OCI-LY7 (cell line): ENCODE results near the gene HSPA4. TPM values are rescaled to one million over a fixed set of nuclear protein-coding genes. Genes with fewer than 3 reads are reported as not detected.

Experiments used
- BruUV-seq: library from RNA; stranded (reverse); fragments of 400-500 nt; replicated peaks from 2 replicates; lab custom pipeline; 2021; lab: Mats Ljungman, UMichigan
- CTCF ChIA-PET: fragments of 300-600 bp; sonication (Branson Sonifier 250); formaldehyde crosslinking; loops from one replicate; lab custom pipeline; 2022; ENCODE audit warnings: antibody characterized with exemption; ENCODE audit not compliant: unreplicated experiment; lab: Charles Lee
- POLR2A ChIA-PET: fragments of 300-600 bp; sonication (Branson Sonifier 250); formaldehyde crosslinking; loops from one replicate; lab custom pipeline; 2022; ENCODE audit warnings: antibody characterized with exemption; lab: Charles Lee
- DNase-seq: peaks from one replicate; pipeline ENCODE4 v3.0.0-alpha.2; 2015; ENCODE audit warnings: low spot score
- H2AFZ ChIP-seq: fragments of 200-600 bp; sonication (generic), shearing (Covaris generic); 2 replicates; pipeline ENCODE4 v1.6.1; 2014; ENCODE audit warnings: mild to moderate bottlenecking, antibody characterized with exemption, low read length, moderate library complexity
- H3K27ac ChIP-seq: fragments of 200-600 bp; sonication (generic); 2 replicates; pipeline ENCODE4 v1.5.1; 2014; ENCODE audit warnings: mixed run types, low read depth, mild to moderate bottlenecking, moderate library complexity, low read length, inconsistent platforms; ENCODE audit not compliant: poor library complexity, severe bottlenecking
- H3K36me3 ChIP-seq: fragments of 200-600 bp; sonication (generic); 2 replicates; pipeline ENCODE4 v1.6.1; 2014; ENCODE audit warnings: mild to moderate bottlenecking, antibody characterized with exemption, low read length, moderate library complexity, mixed read lengths; ENCODE audit not compliant: insufficient read depth
- H3K4me1 ChIP-seq: fragments of 200-600 bp; sonication (generic); 2 replicates; pipeline ENCODE4 v1.5.1; 2014; ENCODE audit warnings: mild to moderate bottlenecking, low read length; ENCODE audit not compliant: insufficient read depth, poor library complexity, severe bottlenecking
- H3K4me2 ChIP-seq: fragments of 200-600 bp; sonication (generic); 2 replicates; pipeline ENCODE4 v1.6.1; 2014; ENCODE audit warnings: mild to moderate bottlenecking, low read length
- H3K4me3 ChIP-seq: fragments of 200-600 bp; sonication (generic); 2 replicates; pipeline ENCODE4 v1.5.1; 2014; ENCODE audit warnings: mild to moderate bottlenecking, low read depth, low read length; ENCODE audit not compliant: poor library complexity, severe bottlenecking
- H3K79me2 ChIP-seq: fragments of 200-600 bp; sonication (generic); 2 replicates; pipeline ENCODE4 v1.6.1; 2016; ENCODE audit warnings: low read depth, mild to moderate bottlenecking, low read length, moderate library complexity, mixed read lengths; ENCODE audit not compliant: insufficient read depth
- H3K9me2 ChIP-seq: fragments of 200-600 bp; sonication (generic); 2 replicates; pipeline ENCODE4 v1.6.1; 2016; ENCODE audit warnings: mild to moderate bottlenecking, low read length, mixed read lengths; ENCODE audit not compliant: insufficient read depth
- H3K9me3 ChIP-seq: fragments of 200-600 bp; sonication (generic); 2 replicates; pipeline ENCODE4 v1.6.1; 2014; ENCODE audit warnings: mild to moderate bottlenecking, mixed run types, low read length, mixed read lengths
- H4K20me1 ChIP-seq: fragments of 200-600 bp; sonication (generic); 2 replicates; pipeline ENCODE4 v1.6.1; 2014; ENCODE audit warnings: mild to moderate bottlenecking, antibody characterized with exemption, low read length, moderate library complexity, mixed read lengths; ENCODE audit not compliant: insufficient read depth
- CTCF ChIP-seq: fragments of 200-600 bp; sonication (generic); conservative IDR thresholded peaks from 2 replicates; pipeline ENCODE4 v1.5.1; 2014; ENCODE audit warnings: mild to moderate bottlenecking, antibody characterized with exemption, low read length, moderate library complexity, mixed read lengths
- EZH2phosphoT487 ChIP-seq: fragments of 200-600 bp; sonication (generic); IDR thresholded peaks from 2 replicates; pipeline ENCODE4 v1.6.1; 2018; ENCODE audit warnings: low read depth, borderline replicate concordance, mild to moderate bottlenecking, mixed run types, antibody characterized with exemption, low read length, moderate library complexity, mixed read lengths
- intact Hi-C: fragments of 100-400 bp; cut with micrococcal nuclease; formaldehyde crosslinking; loops from one replicate; pipeline ENCODE4 v1.10.0; 2022; ENCODE audit not compliant: unreplicated experiment
- total RNA-seq, 2 experiments: library from RNA; depleted of rRNA in 1 of 2; stranded (reverse); fragments of >200 nt in 1 of 2; shearing (Covaris generic) in 1 of 2; gene quantifications; 2 replicates each; pipeline ENCODE4 v1.2.3, GENCODE V29; 2014 to 2022

The HSPA4 gene
- total RNA-seq, 2 experiments from 2014 or later: 65.4 to 226 TPM

GRCh38 chr5:133050521-133050920 lies 1.3 kb upstream of the HSPA4 start:
- Histone ChIP-seq H3K36me3 (peaks cover 32% of the 10 kb centered on the region), H2AFZ (no peak overlapping the region; the same call in 1 of the 2 replicates), H3K27ac (peak overlapping the region; percentile 97), H3K4me3 (peak overlapping the region; percentile 99), H4K20me1 (peaks cover 10% of the 10 kb centered on the region), H3K4me2 (peak overlapping the region; percentile 93), H3K79me2 (peaks cover 58% of the 10 kb centered on the region), H3K9me2 (no peaks in the 10 kb centered on the region), H3K9me3 (no peaks in the 10 kb centered on the region), H3K4me1 (peaks cover 39% of the 10 kb centered on the region)
- DNase-seq: peak; percentile 65
- ChIA-PET CTCF (no interaction called here), POLR2A (interaction anchor here (0.7 to 5.9 kb wide), 10 partner anchors 8 to 58 kb away, joined by 3 to 70 read pairs (median 5); partner anchors contain the start of gene ZCCHC10)
- TF ChIP-seq EZH2phosphoT487: no peak
- TF ChIP-seq CTCF: no peak
- intact Hi-C loops: loop anchor here (2.0 kb wide), 2 partner anchors 54 to 88 kb away; partner anchors contain the start of gene AFF4
- no TSS peak for BruUV-seq

- ChIA-PET POLR2A (interaction anchor here (0.6 to 5.9 kb wide), 13 partner anchors 8 to 58 kb away, joined by 3 to 70 read pairs (median 4); partner anchors contain the start of gene ZCCHC10), CTCF (interaction anchor here (0.7 to 1.2 kb wide), 2 partner anchors 13 to 922 kb away, joined by 3 read pairs; no protein-coding TSS in a partner anchor)
- H3K36me3 ChIP-seq: peaks cover 38% of the 10 kb centered on the region
- H3K9me3 ChIP-seq: no peaks in the 10 kb centered on the region
- peak overlapping the region; percentile 93 for H3K4me2 ChIP-seq
- intact Hi-C loops: loop anchor here (1.0 to 2.0 kb wide), 3 partner anchors 18 to 88 kb away; partner anchors contain the start of gene AFF4
- H3K79me2 ChIP-seq: peaks cover 64% of the 10 kb centered on the region
- peak overlapping the region; percentile 97 for H3K27ac ChIP-seq
- H3K4me1 ChIP-seq: peaks cover 39% of the 10 kb centered on the region
- H4K20me1 ChIP-seq: peaks cover 10% of the 10 kb centered on the region
- H2AFZ ChIP-seq: peak overlapping the region; percentile 30; the same call in 1 of the 2 replicates
- BruUV-seq: TSS peak; percentile 93
- TF ChIP-seq EZH2phosphoT487: no peak
- no peak for TF ChIP-seq CTCF
- no peak for DNase-seq
- peak overlapping the region; percentile 99 for H3K4me3 ChIP-seq
- no peaks in the 10 kb centered on the region for H3K9me2 ChIP-seq
Observed at GRCh38 chr5:133051061-133051541, 712 bp upstream of the HSPA4 start.
